22Rv1 (cell line): Measurements from ENCODE around the gene GGCX.

Experiments
- CTCF ChIP-seq: fragments of 450-650 bp; IDR thresholded peaks from 2 replicates; pipeline ENCODE4 v1.5.1; 2017; ENCODE audit warnings: mild to moderate bottlenecking
- ZFX ChIP-seq: fragments of 450-650 bp; IDR thresholded peaks from 2 replicates; pipeline ENCODE4 v1.6.1; 2017; ENCODE audit warnings: antibody characterized with exemption, borderline replicate concordance

- TF ChIP-seq CTCF: no peak
- TF ChIP-seq ZFX: no peak
Observed at GRCh38 chr2:85506768-85507181, 54.5 kb downstream of the GGCX start.
